Astrocyte (in vitro differentiated cells and primary cell): Measurements from ENCODE around the gene PJVK. TPM values are rescaled to one million over a fixed set of nuclear protein-coding genes. Genes with fewer than 3 reads are reported as not detected.

Experiments
- DNase-seq: peaks from one replicate; pipeline ENCODE4 v3.0.0-alpha.2; 2010; ENCODE audit warnings: low read depth
- FAIRE-seq: peaks from 2 replicates; lab custom pipeline; 2011; peaks lifted over from hg19 to GRCh38; lab: Jason Lieb, UNC
- H2AFZ ChIP-seq: 2 replicates; pipeline ENCODE4 v1.6.0; 2012; ENCODE audit warnings: low read depth, low read length, inconsistent platforms
- H3K27ac ChIP-seq: 2 replicates; pipeline ENCODE4 v1.5.1; 2011; ENCODE audit warnings: low read depth, low read length, inconsistent platforms
- H3K27me3 ChIP-seq: 2 replicates; pipeline ENCODE4 v1.6.0; 2011; ENCODE audit warnings: low read length, inconsistent platforms; ENCODE audit not compliant: insufficient read depth
- H3K36me3 ChIP-seq: 2 replicates; pipeline ENCODE4 v1.5.1; 2011; ENCODE audit warnings: low read length, inconsistent platforms; ENCODE audit not compliant: insufficient read depth
- H3K4me1 ChIP-seq: 2 replicates; pipeline ENCODE4 v1.5.1; 2011; ENCODE audit warnings: low read length, inconsistent platforms; ENCODE audit not compliant: insufficient read depth
- H3K4me2 ChIP-seq: 2 replicates; pipeline ENCODE4 v1.6.0; 2012; ENCODE audit warnings: low read length, inconsistent platforms
- H3K4me3 ChIP-seq: 2 replicates; pipeline ENCODE4 v1.5.1; 2011; ENCODE audit warnings: low read depth, mild to moderate bottlenecking, low read length, inconsistent platforms; ENCODE audit not compliant: insufficient read depth
- H3K79me2 ChIP-seq: 2 replicates; pipeline ENCODE4 v1.6.0; 2012; ENCODE audit warnings: mild to moderate bottlenecking, low read length, inconsistent platforms; ENCODE audit not compliant: insufficient read depth
- H3K9ac ChIP-seq: 2 replicates; pipeline ENCODE4 v1.6.0; 2012; ENCODE audit warnings: mild to moderate bottlenecking, low read length, inconsistent platforms
- H3K9me3 ChIP-seq: 2 replicates; pipeline ENCODE4 v1.5.1; 2012; ENCODE audit warnings: low read depth, mild to moderate bottlenecking, low read length, inconsistent platforms; ENCODE audit not compliant: insufficient read depth
- H4K20me1 ChIP-seq: 2 replicates; pipeline ENCODE4 v1.6.0; 2012; ENCODE audit warnings: low read length, inconsistent platforms; ENCODE audit not compliant: insufficient read depth
- H3K27ac Mint-ChIP-seq: one replicate; pipeline ENCODE4 v1.8.0; 2021; ENCODE audit warnings: mild to moderate bottlenecking, mixed read lengths; ENCODE audit not compliant: unreplicated experiment
- H3K27me3 Mint-ChIP-seq: one replicate; pipeline ENCODE4 v1.8.0; 2021; ENCODE audit warnings: low read depth, mixed read lengths; ENCODE audit not compliant: unreplicated experiment
- H3K36me3 Mint-ChIP-seq: one replicate; pipeline ENCODE4 v1.8.0; 2021; ENCODE audit warnings: low read depth, mixed read lengths; ENCODE audit not compliant: unreplicated experiment
- H3K4me1 Mint-ChIP-seq: one replicate; pipeline ENCODE4 v1.8.0; 2021; ENCODE audit warnings: low read depth, mixed read lengths; ENCODE audit not compliant: unreplicated experiment
- H3K4me3 Mint-ChIP-seq: one replicate; pipeline ENCODE4 v1.8.0; 2021; ENCODE audit warnings: mild to moderate bottlenecking, moderate library complexity, mixed read lengths; ENCODE audit not compliant: unreplicated experiment
- H3K9me3 Mint-ChIP-seq: one replicate; pipeline ENCODE4 v1.8.0; 2021; ENCODE audit warnings: mild to moderate bottlenecking, mixed read lengths; ENCODE audit not compliant: unreplicated experiment
- CTCF ChIP-seq: IDR thresholded peaks from 2 replicates; pipeline ENCODE4 v1.5.1; 2011; ENCODE audit warnings: low read depth, mild to moderate bottlenecking, inconsistent platforms, low read length, moderate library complexity; ENCODE audit not compliant: insufficient read depth
- EZH2 ChIP-seq: IDR thresholded peaks from 2 replicates; pipeline ENCODE4 v1.6.1; 2012; ENCODE audit warnings: mild to moderate bottlenecking, low read length, inconsistent platforms; ENCODE audit not compliant: insufficient read depth
- total RNA-seq: library from RNA; stranded (reverse); gene quantifications from 2 replicates; pipeline ENCODE4 v1.2.1, GENCODE V29; 2021

The PJVK gene
- total RNA-seq, 1 donor from 2014 or later: 2.4 TPM

GRCh38 chr2:178441426-178441825, 9.8 kb upstream of the PJVK start:
- no peak overlapping the region for H2AFZ ChIP-seq
- no peak overlapping the region for H3K9ac ChIP-seq
- no peak for TF ChIP-seq EZH2
- TF ChIP-seq CTCF: no peak
- DNase-seq (no peak), FAIRE-seq (no peak)
- Mint-ChIP-seq H3K36me3 (peaks cover 18% of the 10 kb centered on the region), H3K4me1 (peaks cover 12% of the 10 kb centered on the region), H3K4me3 (no peak overlapping the region), H3K9me3 (no peaks in the 10 kb centered on the region), H3K27me3 (no peaks in the 10 kb centered on the region), H3K27ac (peak overlapping the region; percentile 41)
- H3K79me2 ChIP-seq: peaks cover 7% of the 10 kb centered on the region
- peaks cover 52% of the 10 kb centered on the region for H3K36me3 ChIP-seq
- H3K9me3 ChIP-seq: no peaks in the 10 kb centered on the region
- peak overlapping the region; percentile 3 for H3K4me2 ChIP-seq
- no peak overlapping the region for H3K4me3 ChIP-seq
- no peak overlapping the region for H3K27ac ChIP-seq
- H4K20me1 ChIP-seq: peaks cover 13% of the 10 kb centered on the region
- H3K27me3 ChIP-seq: no peaks in the 10 kb centered on the region
- H3K4me1 ChIP-seq: no peaks in the 10 kb centered on the region

- H3K4me1 Mint-ChIP-seq: peaks cover 19% of the 10 kb centered on the region
- H4K20me1 ChIP-seq: peaks cover 36% of the 10 kb centered on the region
- peak overlapping the region; percentile 98 for H3K4me2 ChIP-seq
- H3K27me3 ChIP-seq: no peaks in the 10 kb centered on the region
- H2AFZ ChIP-seq: no peak overlapping the region
- no peaks in the 10 kb centered on the region for H3K9me3 ChIP-seq
- H3K79me2 ChIP-seq: peaks cover 43% of the 10 kb centered on the region
- TF ChIP-seq CTCF (no peak), EZH2 (no peak)
- FAIRE-seq: no peak
- peaks cover 30% of the 10 kb centered on the region for H3K36me3 ChIP-seq
- H3K4me3 ChIP-seq: peak overlapping the region; percentile 89
- H3K27me3 Mint-ChIP-seq: no peaks in the 10 kb centered on the region
- no peak for DNase-seq
- H3K27ac ChIP-seq: no peak overlapping the region
- peak overlapping the region; percentile 92 for H3K4me3 Mint-ChIP-seq
- peak overlapping the region; percentile 98 for H3K9ac ChIP-seq
- H3K27ac Mint-ChIP-seq: peak overlapping the region; percentile 37
- no peaks in the 10 kb centered on the region for H3K9me3 Mint-ChIP-seq
- H3K4me1 ChIP-seq: peaks cover 14% of the 10 kb centered on the region
- peaks cover 9% of the 10 kb centered on the region for H3K36me3 Mint-ChIP-seq
Observed at GRCh38 chr2:178448968-178449661, 2.1 kb upstream of the PJVK start.
